Mesothelial cell of epicardium (in vitro differentiated cells): Measurements from ENCODE around the gene TBC1D22A. TPM values are rescaled to one million over a fixed set of nuclear protein-coding genes. Genes with fewer than 3 reads are reported as not detected.

Experiments used
- DNase-seq, 2 experiments: peaks; one replicate each; pipeline ENCODE4 v3.0.0; 2021; ENCODE audit warnings: low spot score in 2 of 2; ENCODE audit not compliant: unreplicated experiment in 2 of 2
- H3K27ac Mint-ChIP-seq: 2 replicates; pipeline ENCODE4 v1.8.0; 2021; ENCODE audit warnings: mixed read lengths
- H3K27me3 Mint-ChIP-seq: 2 replicates; pipeline ENCODE4 v1.8.0; 2021; ENCODE audit warnings: low read depth, mixed read lengths
- H3K36me3 Mint-ChIP-seq: 2 replicates; pipeline ENCODE4 v1.8.0; 2021; ENCODE audit warnings: mixed read lengths
- H3K4me1 Mint-ChIP-seq: 2 replicates; pipeline ENCODE4 v1.8.0; 2021; ENCODE audit warnings: mixed read lengths
- H3K4me3 Mint-ChIP-seq: 2 replicates; pipeline ENCODE4 v1.8.0; 2021; ENCODE audit warnings: mild to moderate bottlenecking, moderate library complexity, mixed read lengths
- H3K9me3 Mint-ChIP-seq: 2 replicates; pipeline ENCODE4 v1.8.0; 2021; ENCODE audit warnings: mixed read lengths
- total RNA-seq: library from RNA; stranded (reverse); gene quantifications from 3 replicates; pipeline ENCODE4 v1.2.1, GENCODE V29; 2021
- TF ChIP-seq, protein P1 (sequence below): fragments of 200-600 bp; sonication (generic); IDR thresholded peaks from one replicate; pipeline ENCODE4 v1.5.0; 2021; ENCODE audit warnings: antibody characterized with exemption; ENCODE audit not compliant: unreplicated experiment

The TBC1D22A gene, protein sequence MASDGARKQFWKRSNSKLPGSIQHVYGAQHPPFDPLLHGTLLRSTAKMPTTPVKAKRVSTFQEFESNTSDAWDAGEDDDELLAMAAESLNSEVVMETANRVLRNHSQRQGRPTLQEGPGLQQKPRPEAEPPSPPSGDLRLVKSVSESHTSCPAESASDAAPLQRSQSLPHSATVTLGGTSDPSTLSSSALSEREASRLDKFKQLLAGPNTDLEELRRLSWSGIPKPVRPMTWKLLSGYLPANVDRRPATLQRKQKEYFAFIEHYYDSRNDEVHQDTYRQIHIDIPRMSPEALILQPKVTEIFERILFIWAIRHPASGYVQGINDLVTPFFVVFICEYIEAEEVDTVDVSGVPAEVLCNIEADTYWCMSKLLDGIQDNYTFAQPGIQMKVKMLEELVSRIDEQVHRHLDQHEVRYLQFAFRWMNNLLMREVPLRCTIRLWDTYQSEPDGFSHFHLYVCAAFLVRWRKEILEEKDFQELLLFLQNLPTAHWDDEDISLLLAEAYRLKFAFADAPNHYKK
- total RNA-seq: 26.2 to 26.7 TPM (median 26.6 TPM) in 3 replicates

DNA sequence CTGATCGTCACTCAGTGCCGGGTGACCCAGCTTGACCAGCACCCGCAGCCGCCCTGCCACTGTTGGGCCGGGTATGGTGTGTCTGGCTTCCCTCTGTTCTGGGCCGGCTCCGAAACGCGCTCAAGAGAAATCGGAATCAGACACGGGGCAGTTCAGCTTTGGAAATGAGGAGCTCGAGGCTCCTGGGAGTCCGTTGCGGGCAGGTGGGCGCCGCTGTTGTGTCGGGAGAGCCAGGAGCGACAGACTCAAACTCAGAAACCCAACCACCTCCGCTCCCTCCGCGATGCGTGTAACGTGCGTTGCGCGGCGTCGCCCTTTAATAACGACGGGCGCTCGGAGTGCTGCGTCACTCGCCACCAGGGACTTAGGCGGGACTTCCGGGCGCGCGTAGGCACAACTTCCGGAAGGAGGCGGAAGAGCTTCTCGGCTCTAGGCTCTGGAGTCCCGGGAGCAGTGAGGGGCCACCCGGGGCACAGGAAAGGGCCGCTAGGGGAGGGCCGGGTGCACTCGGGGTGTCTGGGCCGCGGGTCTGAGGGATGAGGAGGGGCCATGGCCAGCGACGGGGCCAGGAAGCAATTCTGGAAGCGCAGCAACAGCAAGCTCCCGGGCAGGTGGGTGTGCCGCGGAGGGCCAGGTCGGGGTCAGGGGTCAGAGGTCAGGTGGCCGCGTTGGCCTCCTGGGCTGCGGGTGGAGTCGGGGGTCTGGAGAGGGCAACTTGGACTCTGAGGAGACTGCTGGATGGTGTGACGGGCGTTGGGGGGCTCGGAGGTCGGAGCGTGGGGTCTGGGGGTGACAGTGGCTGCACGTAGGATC lies at the start of gene TBC1D22A:
TSS of gene TBC1D22A (plus strand) at position 413 of the 813 bp plus-strand sequence. CDS start at position 550, 137 bp downstream.
- no peaks in the 10 kb centered on the region for H3K27me3 Mint-ChIP-seq
- DNase-seq: peak; percentile 81 to 92
- peak within 1 kb of the TSS; percentile 100 for H3K27ac Mint-ChIP-seq
- H3K4me3 Mint-ChIP-seq: peak within 1 kb of the TSS; percentile 99
- H3K4me1 Mint-ChIP-seq: peaks cover 33% of the 10 kb centered on the region
- peaks cover 1% of the 10 kb centered on the region for H3K36me3 Mint-ChIP-seq
- no peaks in the 10 kb centered on the region for H3K9me3 Mint-ChIP-seq
- TF ChIP-seq, protein P1, sequence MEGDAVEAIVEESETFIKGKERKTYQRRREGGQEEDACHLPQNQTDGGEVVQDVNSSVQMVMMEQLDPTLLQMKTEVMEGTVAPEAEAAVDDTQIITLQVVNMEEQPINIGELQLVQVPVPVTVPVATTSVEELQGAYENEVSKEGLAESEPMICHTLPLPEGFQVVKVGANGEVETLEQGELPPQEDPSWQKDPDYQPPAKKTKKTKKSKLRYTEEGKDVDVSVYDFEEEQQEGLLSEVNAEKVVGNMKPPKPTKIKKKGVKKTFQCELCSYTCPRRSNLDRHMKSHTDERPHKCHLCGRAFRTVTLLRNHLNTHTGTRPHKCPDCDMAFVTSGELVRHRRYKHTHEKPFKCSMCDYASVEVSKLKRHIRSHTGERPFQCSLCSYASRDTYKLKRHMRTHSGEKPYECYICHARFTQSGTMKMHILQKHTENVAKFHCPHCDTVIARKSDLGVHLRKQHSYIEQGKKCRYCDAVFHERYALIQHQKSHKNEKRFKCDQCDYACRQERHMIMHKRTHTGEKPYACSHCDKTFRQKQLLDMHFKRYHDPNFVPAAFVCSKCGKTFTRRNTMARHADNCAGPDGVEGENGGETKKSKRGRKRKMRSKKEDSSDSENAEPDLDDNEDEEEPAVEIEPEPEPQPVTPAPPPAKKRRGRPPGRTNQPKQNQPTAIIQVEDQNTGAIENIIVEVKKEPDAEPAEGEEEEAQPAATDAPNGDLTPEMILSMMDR: no peak

DNA sequence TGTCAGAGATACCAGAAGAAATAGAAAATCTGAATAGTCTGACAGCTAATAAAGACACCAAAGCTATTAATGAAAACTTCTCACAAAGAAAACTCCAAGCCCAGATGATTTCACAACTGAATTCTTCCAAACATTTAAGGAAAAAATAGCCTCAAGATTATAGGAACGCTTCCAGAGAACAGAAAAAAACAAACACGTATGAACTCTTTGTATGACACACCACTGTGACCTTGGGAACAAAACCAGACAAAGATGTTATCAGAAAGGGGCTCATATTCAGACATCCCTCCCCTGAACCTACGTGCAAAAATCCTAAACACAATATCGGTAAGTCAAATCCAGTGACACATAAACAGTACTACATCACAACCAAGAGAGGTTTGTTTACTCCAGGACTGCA lies 47.9 kb upstream of the TBC1D22A start:
- Mint-ChIP-seq H3K27ac (no peak overlapping the region), H3K27me3 (no peaks in the 10 kb centered on the region), H3K4me1 (no peaks in the 10 kb centered on the region), H3K9me3 (no peaks in the 10 kb centered on the region), H3K36me3 (peaks cover 56% of the 10 kb centered on the region), H3K4me3 (no peak overlapping the region)
- DNase-seq: no peak
- TF ChIP-seq, protein P1: no peak

DNA sequence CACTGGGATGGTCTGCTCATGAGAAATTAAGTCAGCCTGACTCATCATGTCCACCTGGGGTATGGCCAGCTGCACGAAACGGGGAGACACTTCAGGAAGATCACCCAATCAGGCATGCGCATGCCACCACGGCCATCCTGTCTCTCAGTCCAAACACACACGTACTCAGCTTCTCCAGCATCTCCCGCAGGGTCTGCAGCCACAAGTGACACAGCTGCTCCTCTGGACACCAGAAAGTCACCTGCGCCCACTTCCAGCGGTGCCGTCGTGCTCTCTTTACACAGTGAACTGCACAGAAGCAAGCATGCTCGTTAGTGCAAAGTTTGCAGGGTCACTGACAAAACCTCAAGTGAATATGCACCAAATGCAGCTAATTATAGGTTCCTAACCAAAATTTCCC lies 42.5 kb upstream of the TBC1D22A start:
- H3K27ac Mint-ChIP-seq: no peak overlapping the region

DNA sequence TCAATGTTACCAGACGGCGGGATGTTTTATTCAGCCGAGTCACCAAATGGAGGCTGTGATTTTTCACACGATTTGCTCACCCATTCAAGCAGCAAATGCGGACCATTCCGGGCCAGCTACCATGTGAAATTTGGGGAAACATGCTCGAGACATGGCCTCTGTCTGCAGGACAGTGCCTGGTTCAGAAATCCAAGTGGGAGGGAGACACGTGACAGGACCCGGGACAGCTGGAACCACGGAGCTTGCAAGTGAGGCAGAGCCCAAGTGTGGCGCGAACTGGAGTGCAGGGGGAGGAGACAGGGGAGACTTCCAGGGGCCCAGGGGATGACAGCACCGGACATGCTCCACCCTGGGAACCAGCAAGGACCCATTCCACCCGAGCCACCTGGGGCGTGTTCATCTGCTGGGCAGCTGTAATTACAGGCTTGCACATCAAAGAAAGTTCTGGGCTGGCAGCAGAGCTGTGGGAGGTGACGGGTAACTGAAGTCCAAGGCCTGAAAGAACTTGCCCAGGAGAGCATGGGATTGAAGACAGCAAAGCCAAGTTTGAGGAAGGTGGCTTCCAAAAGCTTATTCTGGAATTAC lies 40.9 kb upstream of the TBC1D22A start:
- no peaks in the 10 kb centered on the region for H3K27me3 Mint-ChIP-seq
- H3K9me3 Mint-ChIP-seq: no peaks in the 10 kb centered on the region
- H3K4me1 Mint-ChIP-seq: peaks cover 4% of the 10 kb centered on the region
- H3K4me3 Mint-ChIP-seq: no peak overlapping the region
- TF ChIP-seq, protein P1: no peak
- H3K27ac Mint-ChIP-seq: no peak overlapping the region
- peaks cover 33% of the 10 kb centered on the region for H3K36me3 Mint-ChIP-seq
- no peak for DNase-seq

More for the DNA sequence above, 42.5 kb upstream of the TBC1D22A start:
- Mint-ChIP-seq H3K4me3 (no peak overlapping the region), H3K36me3 (peaks cover 37% of the 10 kb centered on the region), H3K4me1 (peaks cover 4% of the 10 kb centered on the region), H3K27me3 (no peaks in the 10 kb centered on the region), H3K9me3 (no peaks in the 10 kb centered on the region)
- TF ChIP-seq, protein P1: no peak
- DNase-seq: no peak

DNA sequence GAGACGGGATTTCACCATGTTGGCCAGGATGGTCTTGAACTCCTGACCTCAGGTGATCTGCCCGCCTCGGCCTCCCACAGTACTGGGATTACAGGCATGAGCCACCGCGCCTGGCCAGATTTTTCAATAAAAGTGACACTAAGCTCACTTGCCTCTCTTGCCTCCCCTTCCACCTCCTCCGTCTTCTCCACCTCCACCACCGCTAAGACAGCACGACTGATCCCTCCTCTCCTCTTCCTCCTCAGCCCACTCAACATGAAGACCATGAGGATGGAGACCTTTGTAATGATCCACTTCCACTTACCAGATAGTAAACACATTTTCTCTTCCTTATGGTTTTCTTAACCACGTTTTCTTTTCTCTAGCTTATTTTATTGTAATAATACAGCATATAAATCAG lies 38.6 kb upstream of the TBC1D22A start:
- H3K27ac Mint-ChIP-seq: no peak overlapping the region
- DNase-seq: no peak
- no peaks in the 10 kb centered on the region for H3K9me3 Mint-ChIP-seq
- no peak overlapping the region for H3K4me3 Mint-ChIP-seq
- H3K36me3 Mint-ChIP-seq: peaks cover 16% of the 10 kb centered on the region
- H3K27me3 Mint-ChIP-seq: no peaks in the 10 kb centered on the region
- peaks cover 4% of the 10 kb centered on the region for H3K4me1 Mint-ChIP-seq
- TF ChIP-seq, protein P1: no peak
